HG02981 (cell line): Measurements from ENCODE around the gene ARL2BP.
A peak's percentile ranks its signal among the peaks of the same experiment; 100 is the strongest.

ENCODE experiments used
- ATAC-seq: cut with Tn5 transposase; IDR thresholded peaks from one replicate; pipeline ENCODE4 v1.9.1; 2021; ENCODE audit warnings: mild to moderate bottlenecking, moderate library complexity; ENCODE audit not compliant: unreplicated experiment

ARL2BP gene

GRCh38 chr16:57282510-57283213 lies 37.6 kb downstream of the ARL2BP start:
- ATAC-seq, result no peak

GRCh38 chr16:57283214-57283958 lies 38.3 kb downstream of the ARL2BP start:
- no peak for ATAC-seq

- no peak for ATAC-seq
Observed at GRCh38 chr16:57283959-57284208, 38.8 kb downstream of the ARL2BP start.

- no peak for ATAC-seq
Observed at GRCh38 chr16:57284209-57284951, 39.3 kb downstream of the ARL2BP start, which contains the start of gene PLLP. Gene PLLP (minus strand): TSS chr16:57284672. CDS start chr16:57284540, 132 bp downstream.

GRCh38 chr16:57284952-57285363 lies 39.9 kb downstream of the ARL2BP start:
- ATAC-seq, result no peak

GRCh38 chr16:57285379-57285778 lies 40.3 kb downstream of the ARL2BP start:
- no peak for ATAC-seq

- ATAC-seq, result no peak
Observed at GRCh38 chr16:57289391-57290257, 44.6 kb downstream of the ARL2BP start.

GRCh38 chr16:57297856-57298255 lies 52.8 kb downstream of the ARL2BP start:
- no peak for ATAC-seq

GRCh38 chr16:57299009-57299718 lies 54.1 kb downstream of the ARL2BP start:
- peak; percentile 25 for ATAC-seq

GRCh38 chr16:57299719-57300386 lies 54.8 kb downstream of the ARL2BP start:
- ATAC-seq, result peak; percentile 43

GRCh38 chr16:57300387-57301125 lies 55.5 kb downstream of the ARL2BP start:
- peak; percentile 83 for ATAC-seq

GRCh38 chr16:57301126-57301817 lies 56.2 kb downstream of the ARL2BP start:
- no peak for ATAC-seq
